Measurements from ENCODE around the gene B4GALNT3.

The B4GALNT3 gene

GRCh38 chr12:522692-523378 lies 63.1 kb downstream of the B4GALNT3 start:
- TF ChIP-seq, protein P1, sequence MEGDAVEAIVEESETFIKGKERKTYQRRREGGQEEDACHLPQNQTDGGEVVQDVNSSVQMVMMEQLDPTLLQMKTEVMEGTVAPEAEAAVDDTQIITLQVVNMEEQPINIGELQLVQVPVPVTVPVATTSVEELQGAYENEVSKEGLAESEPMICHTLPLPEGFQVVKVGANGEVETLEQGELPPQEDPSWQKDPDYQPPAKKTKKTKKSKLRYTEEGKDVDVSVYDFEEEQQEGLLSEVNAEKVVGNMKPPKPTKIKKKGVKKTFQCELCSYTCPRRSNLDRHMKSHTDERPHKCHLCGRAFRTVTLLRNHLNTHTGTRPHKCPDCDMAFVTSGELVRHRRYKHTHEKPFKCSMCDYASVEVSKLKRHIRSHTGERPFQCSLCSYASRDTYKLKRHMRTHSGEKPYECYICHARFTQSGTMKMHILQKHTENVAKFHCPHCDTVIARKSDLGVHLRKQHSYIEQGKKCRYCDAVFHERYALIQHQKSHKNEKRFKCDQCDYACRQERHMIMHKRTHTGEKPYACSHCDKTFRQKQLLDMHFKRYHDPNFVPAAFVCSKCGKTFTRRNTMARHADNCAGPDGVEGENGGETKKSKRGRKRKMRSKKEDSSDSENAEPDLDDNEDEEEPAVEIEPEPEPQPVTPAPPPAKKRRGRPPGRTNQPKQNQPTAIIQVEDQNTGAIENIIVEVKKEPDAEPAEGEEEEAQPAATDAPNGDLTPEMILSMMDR (IDR thresholded peaks at IDR 0.05; ENCODE audit: low read depth, low read length) = no peak
- TF ChIP-seq MYC (IDR thresholded peaks at IDR 0.05; ENCODE audit: low read depth, low read length) (no peak), POLR2A (IDR thresholded peaks at IDR 0.05; ENCODE audit: extremely low read depth, insufficient read length) (no peak), MAX (IDR thresholded peaks at IDR 0.05; ENCODE audit: low read depth, low read length) (no peak)
- no peak for DNase-seq (ENCODE audit: low read depth)
- no peak overlapping the region for H3K4me3 ChIP-seq (ENCODE audit: low read depth, low read length)

- TF ChIP-seq MYC (IDR thresholded peaks at IDR 0.05; ENCODE audit: low read depth, low read length) (no peak), MAX (IDR thresholded peaks at IDR 0.05; ENCODE audit: low read depth, low read length) (no peak), POLR2A (IDR thresholded peaks at IDR 0.05; ENCODE audit: extremely low read depth, insufficient read length) (no peak)
- TF ChIP-seq, protein P1 (IDR thresholded peaks at IDR 0.05; ENCODE audit: low read depth, low read length) = no peak
- H3K4me3 ChIP-seq (ENCODE audit: low read depth, low read length) = no peak overlapping the region
- no peak for DNase-seq (ENCODE audit: low read depth)
Observed at GRCh38 chr12:524167-524951, 64.6 kb downstream of the B4GALNT3 start.

- H3K4me3 ChIP-seq (ENCODE audit: low read depth, low read length) = no peak overlapping the region
- TF ChIP-seq MAX (IDR thresholded peaks at IDR 0.05; ENCODE audit: low read depth, low read length) (peak; percentile 22; the same call in 1 of the 2 replicates), MYC (IDR thresholded peaks at IDR 0.05; ENCODE audit: low read depth, low read length) (0 out of 2 replicates have a peak, but pooled peaks have one; percentile 17), POLR2A (IDR thresholded peaks at IDR 0.05; ENCODE audit: extremely low read depth, insufficient read length) (no peak)
- TF ChIP-seq, protein P1 (IDR thresholded peaks at IDR 0.05; ENCODE audit: low read depth, low read length) = no peak
- peak; percentile 86 for DNase-seq (ENCODE audit: low read depth)
Observed at GRCh38 chr12:526089-526488, 66.3 kb downstream of the B4GALNT3 start.

DNA sequence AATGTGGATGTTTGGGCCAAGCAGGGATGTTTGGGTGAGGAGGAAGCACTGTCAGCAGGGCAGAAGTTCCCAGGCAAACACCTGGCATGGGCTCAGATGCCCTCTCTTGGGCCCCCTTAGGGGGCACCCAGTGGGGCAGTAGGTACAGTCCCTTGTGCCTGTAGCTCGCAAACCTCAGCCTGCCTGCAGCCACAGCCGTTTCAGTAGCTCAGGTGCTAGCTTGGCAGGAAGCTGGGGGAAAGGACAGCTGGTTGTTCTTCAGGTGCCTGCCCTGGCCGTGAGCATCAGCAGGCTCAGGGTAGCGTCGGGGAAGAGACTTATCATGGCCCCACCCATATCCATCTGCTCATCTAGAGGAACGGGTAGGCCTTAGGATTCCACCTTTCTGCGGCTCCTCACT lies 67.5 kb downstream of the B4GALNT3 start:
- no peak for DNase-seq (ENCODE audit: low read depth)
- H3K4me3 ChIP-seq (ENCODE audit: low read depth, low read length) = no peak overlapping the region
- TF ChIP-seq, protein P1 (IDR thresholded peaks at IDR 0.05; ENCODE audit: low read depth, low read length) = no peak
- TF ChIP-seq MAX (IDR thresholded peaks at IDR 0.05; ENCODE audit: low read depth, low read length) (no peak), MYC (IDR thresholded peaks at IDR 0.05; ENCODE audit: low read depth, low read length) (no peak), POLR2A (IDR thresholded peaks at IDR 0.05; ENCODE audit: extremely low read depth, insufficient read length) (no peak)

DNA sequence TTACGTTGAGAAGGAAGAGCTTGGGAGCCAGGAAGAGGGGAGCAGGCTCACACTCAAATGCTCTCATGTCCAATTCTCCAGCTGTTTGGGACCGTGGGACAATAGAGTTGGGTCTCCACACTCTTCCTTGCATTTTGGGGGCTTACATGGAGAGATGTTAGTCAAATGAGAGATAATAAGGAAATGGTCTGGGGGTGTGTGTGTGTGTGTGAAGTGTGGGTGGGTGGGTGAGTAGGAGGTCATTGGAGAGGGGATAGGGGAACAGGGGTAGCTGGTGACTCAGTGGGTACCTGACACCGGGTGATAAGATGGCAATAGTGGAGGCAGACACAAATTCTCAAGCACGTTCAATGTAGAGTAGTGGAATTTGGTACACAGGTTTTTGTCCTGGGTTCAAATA lies 68.0 kb downstream of the B4GALNT3 start:
- no peak overlapping the region for H3K4me3 ChIP-seq (ENCODE audit: low read depth, low read length)
- no peak for TF ChIP-seq POLR2A (IDR thresholded peaks at IDR 0.05; ENCODE audit: extremely low read depth, insufficient read length)
- TF ChIP-seq MYC (IDR thresholded peaks at IDR 0.05; ENCODE audit: low read depth, low read length) = no peak
- no peak for TF ChIP-seq MAX (IDR thresholded peaks at IDR 0.05; ENCODE audit: low read depth, low read length)
- TF ChIP-seq, protein P1 (IDR thresholded peaks at IDR 0.05; ENCODE audit: low read depth, low read length) = no peak
- DNase-seq (ENCODE audit: low read depth) = no peak

Measured in NB4 (cell line).